NB4 (cell line): ENCODE results near the gene GALNT18.

Experiments used
- DNase-seq: peaks from one replicate; pipeline ENCODE4 v3.0.0; 2010; ENCODE audit warnings: low read depth
- H3K4me3 ChIP-seq: one replicate; pipeline ENCODE4 v1.5.1; 2011; ENCODE audit warnings: mild to moderate bottlenecking, low read depth, low read length, moderate library complexity
- CTCF ChIP-seq: IDR thresholded peaks from one replicate; pipeline ENCODE4 v1.5.1; 2012; ENCODE audit warnings: low read depth, low read length
- MAX ChIP-seq: IDR thresholded peaks from 2 replicates; pipeline ENCODE4 v1.6.1; 2011; ENCODE audit warnings: low read depth, low read length
- MYC ChIP-seq: IDR thresholded peaks from 2 replicates; pipeline ENCODE4 v1.6.1; 2011; ENCODE audit warnings: low read depth, low read length
- POLR2A ChIP-seq: IDR thresholded peaks from 2 replicates; pipeline ENCODE4 v1.6.1; 2011; ENCODE audit warnings: mild to moderate bottlenecking; ENCODE audit not compliant: insufficient read length; ENCODE audit errors: extremely low read depth

GALNT18 gene

DNA sequence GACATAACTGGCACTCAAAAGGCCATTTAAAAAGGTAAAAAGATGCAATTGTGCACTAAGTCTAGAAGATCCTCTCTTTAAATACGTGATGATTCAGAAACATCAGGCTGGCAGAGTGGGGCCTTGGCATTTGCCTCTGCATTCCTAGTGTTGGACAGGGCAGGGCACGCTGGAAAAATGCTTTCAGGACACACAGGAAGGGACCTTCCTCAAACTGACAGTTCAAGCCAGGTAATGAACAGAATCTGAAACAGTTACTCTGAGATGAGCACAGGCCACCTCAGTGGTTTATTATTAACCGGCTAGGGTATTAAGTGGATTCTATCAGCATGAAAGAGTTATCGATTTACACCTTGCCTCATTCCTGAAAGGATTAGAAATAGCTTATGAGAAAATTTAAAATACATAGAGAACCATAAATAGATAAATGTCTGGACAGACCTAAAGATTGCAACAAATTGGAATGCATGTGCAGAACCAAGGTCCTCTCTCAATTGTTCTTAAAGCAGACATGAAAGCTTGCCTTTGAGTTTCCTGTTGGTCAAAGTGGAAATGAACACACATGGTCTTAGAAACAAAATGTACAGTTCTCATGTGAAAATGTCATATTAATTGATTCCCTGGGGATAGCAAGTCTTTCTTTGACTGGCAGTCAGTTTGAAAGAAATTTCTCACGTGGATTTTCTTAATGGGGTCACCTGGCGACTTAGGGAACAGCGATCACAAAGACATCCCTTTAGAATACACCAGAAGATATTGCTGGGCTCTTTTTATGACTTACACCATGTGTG lies 247.3 kb downstream of the GALNT18 start:
- no peak for DNase-seq
- H3K4me3 ChIP-seq: no peak overlapping the region
- TF ChIP-seq POLR2A (no peak), CTCF (no peak), MAX (no peak), MYC (no peak)

GRCh38 chr11:11373934-11374333 lies 247.9 kb downstream of the GALNT18 start:
- TF ChIP-seq POLR2A (no peak), CTCF (no peak), MAX (no peak), MYC (no peak)
- H3K4me3 ChIP-seq: no peak overlapping the region
- no peak for DNase-seq

GRCh38 chr11:11372461-11372860 lies 249.3 kb downstream of the GALNT18 start:
- DNase-seq: no peak
- TF ChIP-seq CTCF: no peak
- no peak for TF ChIP-seq MYC
- TF ChIP-seq POLR2A: no peak
- TF ChIP-seq MAX: no peak
- H3K4me3 ChIP-seq: no peak overlapping the region

- H3K4me3 ChIP-seq: no peak overlapping the region
- no peak for TF ChIP-seq MAX
- no peak for TF ChIP-seq CTCF
- no peak for TF ChIP-seq POLR2A
- TF ChIP-seq MYC: no peak
- DNase-seq: no peak
Observed at GRCh38 chr11:11370962-11371303, 250.9 kb downstream of the GALNT18 start.

GRCh38 chr11:11370255-11370961 lies 251.4 kb downstream of the GALNT18 start:
- TF ChIP-seq MYC (no peak), POLR2A (no peak), MAX (no peak), CTCF (no peak)
- DNase-seq: no peak
- H3K4me3 ChIP-seq: no peak overlapping the region
